Thyroid gland (tissue), 4 donors: ENCODE data around the gene LRRC3B. TPM values are rescaled to one million over a fixed set of nuclear protein-coding genes. Genes with fewer than 3 reads are reported as not detected.

Experiments
- DNase-seq, 2 donors: peaks; one replicate each; pipeline ENCODE4 v3.0.0-alpha.2; 2019
- H3K27ac ChIP-seq, 3 donors: fragments of 200-600 bp; sonication (generic); 1 replicate in 2 of 3; 2 replicates in 1 of 3; pipeline ENCODE4 v1.5.1; 2016 to 2019; ENCODE audit warnings: mild to moderate bottlenecking in 1 of 3, moderate library complexity in 1 of 3
- H3K27me3 ChIP-seq: fragments of 200-600 bp; sonication (generic); one replicate; pipeline ENCODE4 v1.5.1; 2019
- H3K36me3 ChIP-seq, 2 donors: fragments of 200-600 bp; sonication (generic); one replicate each; pipeline ENCODE4 v1.5.1; 2016 to 2019
- H3K4me1 ChIP-seq, 2 donors: fragments of 200-600 bp; sonication (generic); one replicate each; pipeline ENCODE4 v1.5.1; 2017 to 2019
- H3K4me3 ChIP-seq, 3 donors: fragments of 200-600 bp; sonication (generic); replicated peaks in 1 of 3; 1 replicate in 2 of 3; 2 replicates in 1 of 3; pipeline ENCODE4 v1.5.1; 2016; ENCODE audit warnings: mild to moderate bottlenecking in 1 of 3
- H3K9me3 ChIP-seq: fragments of 200-600 bp; sonication (generic); one replicate; pipeline ENCODE4 v1.5.1; 2017
- POLR2A ChIP-seq, 2 donors: fragments of 450-650 bp; IDR thresholded peaks; one replicate each; pipeline ENCODE4 v1.6.1; 2017; ENCODE audit warnings: antibody characterized with exemption in 2 of 2, mild to moderate bottlenecking in 2 of 2, moderate library complexity in 1 of 2
- WGBS, 2 donors: methylation state at CpG; one replicate each; pipeline ENCODE4 v1.1.5; 2017; 5-methylcytosine and 5-hydroxymethylcytosine counted together
- intact Hi-C: fragments of 100-400 bp; cut with DNase I; formaldehyde crosslinking; loops from one replicate; pipeline ENCODE4 v1.15.1; 2023
- total RNA-seq, 4 donors: library from RNA; depleted of rRNA; stranded (reverse); fragments of >200 nt; gene quantifications; one replicate each; pipeline ENCODE4 v1.2.3, GENCODE V29; 2016
- TF ChIP-seq, protein P1 (sequence below), 6 experiments: fragments of 200-600 bp in 3 of 6; fragments of 450-650 bp in 3 of 6; sonication (generic) in 3 of 6; IDR thresholded peaks; one replicate each; pipeline ENCODE4 v1.5.1; 2016 to 2019; ENCODE audit warnings: antibody characterized with exemption in 6 of 6, mild to moderate bottlenecking in 2 of 6, inconsistent platforms in 1 of 6, moderate library complexity in 1 of 6

The LRRC3B gene
- total RNA-seq, 4 donors from 2014 or later: under 0.01 TPM; not detected in 3

DNA sequence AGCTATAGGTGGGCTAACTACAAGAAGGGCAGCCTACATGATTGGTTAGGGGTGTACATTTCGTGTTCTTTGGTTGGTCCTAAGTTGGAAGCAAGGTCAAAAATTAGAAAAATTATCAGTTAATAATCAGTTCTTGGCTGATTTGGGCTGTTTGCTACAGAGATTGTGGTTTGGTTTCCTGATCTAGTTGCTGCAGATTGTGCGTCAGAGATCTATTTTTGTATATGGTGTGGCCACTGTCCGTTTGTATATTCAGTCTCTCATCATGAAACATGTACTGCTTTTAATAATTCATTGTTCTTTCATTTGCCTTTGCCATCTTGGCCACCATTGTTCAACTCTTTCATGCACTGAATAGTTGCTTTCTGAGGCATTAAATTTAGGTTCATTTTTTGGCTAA, 80.9 kb downstream of the LRRC3B start:
- Histone ChIP-seq H3K27ac (no peak overlapping the region), H3K4me3 (no peak overlapping the region), H3K9me3 (no peaks in the 10 kb centered on the region), H3K27me3 (no peaks in the 10 kb centered on the region), H3K36me3 (no peaks in the 10 kb centered on the region), H3K4me1 (no peaks in the 10 kb centered on the region)
- no peak for DNase-seq
- 84 to 85% methylated on average over 3 of the region's 3 CpGs for WGBS, 2 donors
- TF ChIP-seq POLR2A (IDR thresholded peaks at IDR 0.05): no peak
- TF ChIP-seq, protein P1, sequence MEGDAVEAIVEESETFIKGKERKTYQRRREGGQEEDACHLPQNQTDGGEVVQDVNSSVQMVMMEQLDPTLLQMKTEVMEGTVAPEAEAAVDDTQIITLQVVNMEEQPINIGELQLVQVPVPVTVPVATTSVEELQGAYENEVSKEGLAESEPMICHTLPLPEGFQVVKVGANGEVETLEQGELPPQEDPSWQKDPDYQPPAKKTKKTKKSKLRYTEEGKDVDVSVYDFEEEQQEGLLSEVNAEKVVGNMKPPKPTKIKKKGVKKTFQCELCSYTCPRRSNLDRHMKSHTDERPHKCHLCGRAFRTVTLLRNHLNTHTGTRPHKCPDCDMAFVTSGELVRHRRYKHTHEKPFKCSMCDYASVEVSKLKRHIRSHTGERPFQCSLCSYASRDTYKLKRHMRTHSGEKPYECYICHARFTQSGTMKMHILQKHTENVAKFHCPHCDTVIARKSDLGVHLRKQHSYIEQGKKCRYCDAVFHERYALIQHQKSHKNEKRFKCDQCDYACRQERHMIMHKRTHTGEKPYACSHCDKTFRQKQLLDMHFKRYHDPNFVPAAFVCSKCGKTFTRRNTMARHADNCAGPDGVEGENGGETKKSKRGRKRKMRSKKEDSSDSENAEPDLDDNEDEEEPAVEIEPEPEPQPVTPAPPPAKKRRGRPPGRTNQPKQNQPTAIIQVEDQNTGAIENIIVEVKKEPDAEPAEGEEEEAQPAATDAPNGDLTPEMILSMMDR (IDR thresholded peaks at IDR 0.05): no peak
- intact Hi-C loops: no loop called here

DNA sequence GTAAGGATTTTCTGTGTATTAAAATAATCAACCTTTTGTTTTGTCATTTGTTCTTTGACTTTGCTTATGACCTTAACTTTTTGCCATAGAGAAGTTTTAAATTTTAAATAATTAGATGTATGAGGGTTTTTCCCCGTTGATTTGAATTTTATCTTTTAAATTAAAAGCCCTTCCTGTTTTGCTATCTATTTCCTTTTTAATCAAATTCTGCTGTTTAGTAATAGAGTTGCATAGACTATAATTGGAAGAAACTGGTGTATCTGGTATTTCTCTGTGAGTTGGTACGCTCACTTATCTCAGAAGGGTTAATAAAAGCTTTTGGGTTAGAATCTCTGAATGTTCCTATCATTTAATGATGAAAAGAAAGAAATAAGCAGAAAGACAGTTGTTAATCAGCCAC, 82.2 kb downstream of the LRRC3B start:
- Histone ChIP-seq H3K36me3 (no peaks in the 10 kb centered on the region), H3K27ac (no peak overlapping the region), H3K4me3 (no peak overlapping the region), H3K27me3 (no peaks in the 10 kb centered on the region), H3K9me3 (no peaks in the 10 kb centered on the region), H3K4me1 (no peaks in the 10 kb centered on the region)
- no peak for DNase-seq
- TF ChIP-seq, protein P1 (IDR thresholded peaks at IDR 0.05): no peak
- TF ChIP-seq POLR2A (IDR thresholded peaks at IDR 0.05): no peak
- 88 to 94% methylated on average over 2 of the region's 2 CpGs for WGBS, 2 donors
- intact Hi-C loops: no loop called here

DNA sequence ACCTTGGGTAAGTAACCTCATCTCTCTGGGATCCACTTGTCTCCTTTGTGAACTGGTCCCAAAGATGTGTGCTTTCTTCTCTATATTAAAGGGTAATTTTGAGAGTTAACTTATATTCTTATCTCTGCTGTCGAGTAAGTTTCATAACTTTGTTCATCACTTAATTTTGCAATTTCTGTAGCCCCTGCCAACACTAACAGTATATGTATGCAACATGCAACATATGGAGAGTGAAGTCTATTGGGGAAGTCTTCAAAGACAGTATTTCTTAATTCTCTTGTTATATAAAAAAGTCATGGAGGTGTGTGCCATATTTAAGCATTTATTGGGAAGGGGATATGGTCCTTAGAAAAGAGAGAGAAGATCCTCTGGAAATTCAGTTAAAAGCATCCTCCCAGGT, 85.9 kb downstream of the LRRC3B start:
- H3K9me3 ChIP-seq: no peaks in the 10 kb centered on the region
- 83 to 93% methylated on average over 1 of the region's 1 CpG for WGBS, 2 donors
- H3K27me3 ChIP-seq: no peaks in the 10 kb centered on the region
- H3K27ac ChIP-seq: no peak overlapping the region
- DNase-seq: no peak
- intact Hi-C loops: no loop called here
- H3K4me3 ChIP-seq: no peak overlapping the region
- H3K4me1 ChIP-seq: no peaks in the 10 kb centered on the region
- H3K36me3 ChIP-seq: no peaks in the 10 kb centered on the region
- TF ChIP-seq POLR2A (IDR thresholded peaks at IDR 0.05): no peak
- TF ChIP-seq, protein P1 (IDR thresholded peaks at IDR 0.05): no peak

DNA sequence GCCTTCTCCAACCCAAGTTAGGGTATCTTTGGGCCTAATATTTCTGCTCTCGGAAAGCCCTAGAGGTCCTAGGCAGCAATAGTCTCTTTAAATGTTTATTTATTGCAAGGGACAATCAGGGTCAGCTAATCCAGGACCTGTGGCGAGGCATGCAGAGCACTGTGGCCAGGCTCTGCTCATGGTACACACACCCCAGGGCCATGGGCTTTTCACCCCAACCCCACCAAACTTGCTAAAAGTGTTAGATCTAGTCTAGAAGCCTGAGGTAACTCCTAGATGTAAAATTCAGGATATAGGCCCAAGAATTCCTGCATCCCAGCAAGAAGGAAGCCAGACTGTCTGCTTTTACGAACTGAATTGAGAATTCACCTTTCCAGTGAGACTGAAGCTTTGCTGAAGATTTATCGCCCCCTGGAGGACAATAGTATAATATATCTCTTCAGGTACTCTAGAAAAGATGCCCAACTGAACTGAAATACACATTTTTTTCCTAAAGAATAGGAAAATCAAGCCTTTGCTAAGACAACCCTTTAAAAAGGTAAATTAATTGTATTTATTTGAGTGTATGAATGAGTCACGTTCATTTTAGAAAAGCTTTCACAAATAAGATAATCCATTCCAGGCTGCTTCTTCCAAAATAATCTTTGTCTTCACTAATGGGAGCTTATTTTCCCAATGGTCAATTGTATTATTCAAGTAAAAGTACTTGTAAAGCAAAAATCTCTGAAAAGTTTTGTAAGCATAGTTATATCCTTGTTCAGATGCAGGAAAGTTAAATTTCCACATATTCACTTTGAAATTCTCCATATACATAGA, 89.8 kb downstream of the LRRC3B start:
- intact Hi-C loops: no loop called here
- no peaks in the 10 kb centered on the region for H3K4me1 ChIP-seq
- TF ChIP-seq, protein P1 (IDR thresholded peaks at IDR 0.05): peak in 5 of 6 experiments; percentile 24 to 66 (median 55)
- TF ChIP-seq POLR2A (IDR thresholded peaks at IDR 0.05): no peak
- DNase-seq: peak in 1 of 2 donors; percentile 2
- no peak overlapping the region for H3K4me3 ChIP-seq
- no peaks in the 10 kb centered on the region for H3K27me3 ChIP-seq
- no peak overlapping the region for H3K27ac ChIP-seq
- no peaks in the 10 kb centered on the region for H3K36me3 ChIP-seq
- H3K9me3 ChIP-seq: no peaks in the 10 kb centered on the region
- 37 to 39% methylated on average over 5 of the region's 5 CpGs for WGBS, 2 donors

GRCh38 chr3:26713091-26713490, 90.5 kb downstream of the LRRC3B start:
- Histone ChIP-seq H3K4me3 (no peak overlapping the region), H3K9me3 (no peaks in the 10 kb centered on the region), H3K27me3 (no peaks in the 10 kb centered on the region), H3K4me1 (no peaks in the 10 kb centered on the region), H3K36me3 (no peaks in the 10 kb centered on the region), H3K27ac (no peak overlapping the region)
- no peak for DNase-seq
- WGBS, 2 donors: 79 to 84% methylated on average over 3 of the region's 3 CpGs
- intact Hi-C loops: no loop called here
- TF ChIP-seq, protein P1 (IDR thresholded peaks at IDR 0.05): no peak
- no peak for TF ChIP-seq POLR2A (IDR thresholded peaks at IDR 0.05)
